ENCODE results near the gene CEP57L1.
"Not testable (repeated sequence)": the region's sequence is repeated elsewhere in the genome, so short reads cannot be mapped to it uniquely, and the experiment has no call there.

The CEP57L1 gene

DNA sequence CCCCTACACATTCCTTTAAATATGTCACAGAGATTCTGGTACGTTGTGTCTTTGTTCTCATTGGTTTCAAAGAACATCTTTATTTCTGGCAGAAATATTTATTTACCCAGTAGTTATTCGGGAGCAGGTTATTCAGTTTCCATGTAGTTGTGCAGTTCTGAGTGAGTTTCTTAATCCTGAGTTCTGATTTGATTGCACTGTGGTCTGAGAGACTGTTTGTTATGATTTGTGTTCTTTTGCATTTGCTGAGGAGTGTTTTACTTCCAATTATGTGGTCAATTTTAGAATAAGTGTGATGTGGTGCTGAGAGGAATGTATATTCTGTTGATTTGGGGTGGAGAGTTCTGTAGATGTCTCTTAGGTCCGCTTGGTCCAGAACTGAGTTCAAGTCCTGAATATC lies 17.4 kb downstream of the CEP57L1 start:
- not testable (repeated sequence) for DNase-seq (ENCODE audit: low read depth)

DNA sequence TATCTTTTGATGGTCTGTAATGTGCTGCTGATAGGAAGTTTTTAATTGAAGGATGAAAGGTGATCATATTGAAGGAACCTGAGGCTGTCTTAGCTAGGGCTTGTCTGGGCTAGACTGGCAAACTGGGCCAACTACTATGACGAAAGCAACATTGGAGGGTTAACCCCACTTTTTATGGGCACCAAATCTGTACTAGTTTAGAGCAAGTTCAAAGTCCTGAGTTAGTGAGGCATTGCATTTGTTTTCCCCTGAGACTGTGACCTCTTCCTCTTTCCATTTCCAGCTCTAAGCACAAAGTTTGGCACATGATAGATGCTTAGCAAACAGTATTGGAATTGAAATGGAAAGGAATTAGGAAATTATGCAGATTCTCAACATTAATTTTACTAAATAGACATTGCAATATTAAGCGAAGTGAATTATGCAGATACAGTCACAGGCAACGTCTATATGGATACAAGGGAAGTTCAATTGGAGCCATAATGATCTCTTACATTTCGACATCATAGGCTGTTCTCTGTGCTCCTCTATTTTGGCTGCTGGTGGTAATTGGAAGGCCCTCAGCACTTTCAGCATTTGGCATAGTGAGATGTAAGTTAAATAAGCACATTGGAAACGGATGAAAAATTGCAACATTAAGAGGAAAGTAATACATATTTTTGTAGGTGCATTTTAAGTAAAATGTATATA lies 22.2 kb downstream of the CEP57L1 start:
- DNase-seq (ENCODE audit: low read depth): no peak

DNA sequence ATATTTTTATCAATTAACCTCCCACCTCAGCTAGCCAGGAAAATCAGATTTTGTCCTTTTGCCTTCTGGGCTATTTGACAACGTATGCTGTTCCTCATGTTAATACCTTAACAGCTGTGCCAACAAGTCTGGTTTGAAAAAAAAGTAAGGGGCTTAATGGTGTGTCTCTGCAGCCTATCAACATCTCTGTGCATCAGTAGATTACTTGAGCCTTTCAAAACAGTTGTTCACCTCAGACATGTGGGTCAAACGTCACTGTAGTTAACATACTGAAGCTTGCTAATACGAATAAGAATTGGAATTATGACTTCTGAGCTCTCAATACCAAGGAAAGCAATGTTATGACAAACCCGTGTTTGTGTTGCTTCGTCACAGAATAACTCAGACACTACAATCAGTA lies 23.0 kb downstream of the CEP57L1 start:
- no peak for DNase-seq (ENCODE audit: low read depth)

DNA sequence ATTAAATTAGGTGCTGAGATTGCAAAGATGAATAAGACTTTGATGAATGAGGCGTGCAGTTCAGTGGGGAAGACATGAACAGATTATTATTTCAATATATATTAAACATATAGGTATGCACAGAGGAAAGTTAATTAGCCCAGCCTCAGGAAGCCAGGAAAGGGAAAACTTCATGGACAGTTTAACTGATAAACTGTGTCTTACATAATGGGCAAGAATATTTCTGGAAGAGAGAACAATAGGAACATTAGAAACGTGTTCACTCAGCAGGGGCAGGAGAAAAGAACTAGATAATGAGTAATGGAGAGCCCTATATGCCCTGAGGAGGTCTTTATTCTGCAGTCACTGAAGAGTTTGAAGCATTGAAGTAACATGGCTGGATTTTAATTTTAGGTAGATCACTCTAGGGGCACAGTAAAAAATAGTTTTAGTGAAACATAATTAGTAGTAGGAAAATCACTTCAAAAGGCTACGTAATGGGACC lies 23.6 kb downstream of the CEP57L1 start:
- no peak for DNase-seq (ENCODE audit: low read depth)

DNA sequence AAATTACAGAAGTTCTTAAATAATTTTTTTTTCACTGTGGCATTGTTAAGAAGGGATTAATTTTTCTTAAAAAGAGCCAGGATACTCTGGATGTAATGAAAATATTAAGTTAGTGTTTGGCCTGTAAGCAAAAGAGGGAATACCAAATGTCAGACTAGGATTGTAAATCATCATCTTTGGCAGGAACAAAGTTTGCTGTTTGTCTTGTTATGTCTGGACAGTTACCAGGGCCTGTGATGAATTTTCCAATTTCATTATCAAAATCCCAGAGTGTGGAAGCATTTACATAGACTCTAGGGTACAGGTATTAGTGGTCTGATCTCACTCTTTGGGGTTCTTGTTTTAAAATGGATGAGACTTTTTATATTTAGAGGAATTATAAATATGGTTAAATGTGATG lies 26.1 kb downstream of the CEP57L1 start:
- no peak for DNase-seq (ENCODE audit: low read depth)

DNA sequence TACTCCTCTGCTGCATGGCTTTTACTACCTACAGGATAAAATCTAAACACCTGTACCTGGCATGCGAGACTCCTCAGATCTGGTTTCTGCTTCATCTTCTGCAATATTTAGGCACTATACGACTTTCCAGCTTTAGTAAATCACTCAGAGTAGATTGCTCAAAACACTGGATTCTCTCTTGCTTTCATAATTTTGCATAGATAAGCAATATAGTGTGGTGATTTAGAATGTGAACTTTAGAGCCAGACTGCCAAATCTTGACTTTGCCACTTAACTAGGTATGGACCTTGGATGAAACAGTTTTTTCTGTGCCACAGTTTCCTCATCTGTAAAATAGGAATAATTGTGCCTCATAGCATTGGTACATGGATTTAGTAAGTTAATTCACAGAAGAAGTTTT lies 28.9 kb downstream of the CEP57L1 start:
- DNase-seq (ENCODE audit: low read depth): no peak

DNA sequence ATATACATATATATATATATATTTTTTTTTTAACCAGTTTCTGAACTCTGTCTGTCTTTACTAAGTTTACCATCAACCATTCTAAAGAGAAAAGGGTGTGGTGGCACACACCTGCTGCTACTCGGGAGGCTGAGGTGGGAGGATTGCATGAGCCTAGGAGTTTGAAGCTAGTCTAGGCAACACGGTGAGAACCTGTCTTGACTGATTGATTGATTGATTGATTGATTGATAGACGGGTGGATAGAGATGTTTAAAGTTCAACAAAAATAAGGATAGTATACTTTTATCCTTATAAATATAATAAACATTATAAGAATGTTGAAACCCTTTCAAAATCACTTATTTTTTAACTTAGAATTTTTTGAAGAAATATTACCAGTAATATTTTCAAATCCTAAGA lies 30.2 kb downstream of the CEP57L1 start:
- DNase-seq (ENCODE audit: low read depth): no peak

DNA sequence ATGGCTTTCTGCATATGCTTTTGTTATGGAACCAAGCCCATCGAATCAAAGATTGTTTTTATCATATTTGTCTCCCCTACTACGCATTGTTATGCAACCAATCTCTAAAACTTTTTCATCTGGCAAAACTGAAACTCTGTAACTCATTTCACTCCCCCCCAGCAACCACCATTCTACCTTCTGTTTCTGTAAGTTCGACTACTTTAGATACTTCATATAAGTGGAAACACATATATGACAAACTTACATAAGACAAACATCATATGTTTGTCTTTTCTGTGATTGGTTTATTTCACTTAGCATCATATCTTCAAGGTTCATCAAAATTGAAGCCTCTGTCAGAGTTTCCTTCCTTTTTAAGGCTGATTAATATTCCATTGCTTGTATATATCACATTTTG lies 34.8 kb downstream of the CEP57L1 start:
- DNase-seq (ENCODE audit: low read depth): no peak

DNA sequence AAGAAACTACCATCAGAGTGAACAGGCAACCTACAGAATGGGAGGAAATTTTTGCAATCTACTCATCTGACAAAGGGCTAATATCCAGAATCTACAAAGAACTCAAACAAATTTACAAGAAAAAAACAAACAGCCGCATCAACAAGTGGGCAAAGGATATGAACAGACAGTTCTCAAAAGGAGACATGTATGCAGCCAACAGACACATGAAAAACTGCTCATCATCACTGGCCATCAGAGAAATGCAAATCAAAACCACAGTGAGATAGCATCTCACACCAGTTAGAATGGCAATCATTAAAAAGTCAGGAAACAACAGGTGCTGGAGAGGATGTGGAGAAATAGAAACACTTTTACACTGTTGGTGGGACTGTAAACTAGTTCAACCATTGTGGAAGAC lies 40.3 kb downstream of the CEP57L1 start:
- not testable (repeated sequence) for DNase-seq (ENCODE audit: low read depth)

DNA sequence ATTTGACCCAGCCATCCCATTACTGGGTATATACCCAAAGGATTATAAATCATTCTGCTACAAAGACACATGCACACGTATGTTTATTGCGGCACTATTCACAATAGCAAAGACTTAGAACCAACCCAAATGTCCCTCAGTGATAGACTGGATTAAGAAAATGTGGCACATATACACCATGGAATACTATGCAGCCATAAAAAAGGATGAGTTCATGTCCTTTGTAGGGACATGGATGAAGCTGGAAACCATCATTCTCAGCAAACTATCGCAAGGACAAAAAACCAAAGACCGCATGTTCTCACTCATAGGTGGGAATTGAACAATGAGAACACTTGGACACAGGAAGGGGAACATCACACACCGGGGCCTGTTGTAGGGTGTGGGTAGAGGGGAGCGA lies 40.7 kb downstream of the CEP57L1 start:
- not testable (repeated sequence) for DNase-seq (ENCODE audit: low read depth)

DNA sequence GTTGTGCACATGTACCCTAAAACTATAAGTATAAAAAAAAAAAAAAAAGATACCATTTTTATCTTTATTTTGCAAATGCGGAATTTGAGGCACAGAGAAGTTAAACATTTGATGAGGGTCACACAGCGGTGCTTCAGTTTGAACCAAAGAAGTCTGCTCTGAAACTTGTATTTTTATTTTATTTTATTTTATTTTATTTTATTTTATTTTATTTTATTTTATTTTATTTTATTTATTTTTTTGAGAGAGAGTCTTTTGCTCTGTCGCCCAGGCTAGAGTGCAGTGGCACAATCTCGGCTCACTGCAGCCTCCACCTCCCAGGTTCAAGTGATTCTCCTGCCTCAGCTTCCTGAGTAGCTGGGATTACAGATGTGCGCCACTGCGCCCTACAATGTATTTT lies 41.2 kb downstream of the CEP57L1 start:
- not testable (repeated sequence) for DNase-seq (ENCODE audit: low read depth)

DNA sequence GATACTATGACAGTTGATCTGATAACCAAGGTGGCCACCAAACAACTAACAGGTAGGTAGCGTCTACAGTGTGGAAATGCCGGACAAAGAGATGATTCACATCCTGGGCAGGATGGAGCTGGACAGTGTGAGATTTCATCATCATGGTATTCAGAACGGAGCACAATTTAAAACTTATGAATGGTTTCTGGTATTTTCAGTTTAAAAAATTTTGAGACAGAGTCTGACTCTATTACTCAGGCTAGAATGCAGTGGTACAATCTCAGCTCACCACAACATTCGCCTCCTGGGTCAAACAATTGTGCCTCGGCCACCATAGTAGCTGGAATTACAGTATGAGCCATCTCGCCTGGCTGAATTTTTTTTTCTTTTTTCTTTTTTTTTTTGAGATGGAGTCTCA lies 43.8 kb downstream of the CEP57L1 start:
- no peak for DNase-seq (ENCODE audit: low read depth)

DNA sequence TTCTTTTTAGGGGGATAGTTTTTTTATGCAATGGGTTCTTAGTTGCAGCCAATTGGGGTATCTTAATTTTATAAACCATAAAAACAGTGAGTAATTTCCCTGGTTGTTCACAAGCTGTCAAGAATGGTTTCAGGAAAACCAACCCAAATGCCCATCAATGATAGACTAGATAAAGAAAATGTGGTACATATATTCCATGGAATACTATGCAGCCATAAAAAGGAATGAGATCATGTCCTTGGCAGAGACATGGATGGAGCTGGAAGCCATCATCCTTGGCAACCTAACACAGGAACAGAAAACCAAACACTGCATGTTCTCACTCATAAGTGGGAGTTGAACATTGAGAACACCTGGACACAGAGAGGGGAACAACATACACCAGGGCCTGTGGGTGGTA lies 46.8 kb downstream of the CEP57L1 start:
- not testable (repeated sequence) for DNase-seq (ENCODE audit: low read depth)

DNA sequence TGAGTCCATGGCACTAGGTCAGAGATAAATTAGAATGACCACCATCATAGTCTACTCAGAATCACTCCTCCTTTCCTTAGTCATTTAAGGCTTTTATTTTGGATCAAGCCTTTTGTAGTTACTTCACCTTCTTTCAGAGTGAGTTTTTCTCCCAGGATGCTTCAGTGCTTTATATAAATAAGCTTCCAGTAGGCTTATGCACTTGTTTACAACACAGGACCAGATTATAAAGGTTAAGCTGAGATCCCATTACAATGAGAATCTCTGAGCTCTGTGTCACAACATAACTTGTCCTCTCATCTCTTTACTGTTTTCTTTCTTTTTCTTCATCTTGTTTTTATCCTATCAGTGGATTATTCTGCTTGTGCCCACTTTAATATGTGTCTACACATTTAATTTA lies 47.9 kb downstream of the CEP57L1 start:
- DNase-seq (ENCODE audit: low read depth): no peak

DNA sequence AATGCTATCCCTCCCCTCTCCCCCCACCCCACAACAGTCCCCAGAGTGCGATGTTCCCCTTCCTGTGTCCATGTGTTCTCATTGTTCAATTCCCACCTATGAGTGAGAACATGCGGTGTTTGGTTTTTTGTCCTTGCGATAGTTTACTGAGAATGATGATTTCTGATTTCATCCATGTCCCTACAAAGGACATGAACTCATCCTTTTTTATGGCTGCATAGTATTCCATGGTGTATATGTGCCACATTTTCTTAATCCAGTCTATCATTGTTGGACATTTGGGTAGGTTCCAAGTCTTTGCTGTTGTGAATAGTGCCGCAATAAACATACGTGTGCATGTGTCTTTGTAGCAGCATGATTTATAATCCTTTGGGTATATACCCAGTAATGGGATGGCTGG lies 52.9 kb downstream of the CEP57L1 start:
- not testable (repeated sequence) for DNase-seq (ENCODE audit: low read depth)

DNA sequence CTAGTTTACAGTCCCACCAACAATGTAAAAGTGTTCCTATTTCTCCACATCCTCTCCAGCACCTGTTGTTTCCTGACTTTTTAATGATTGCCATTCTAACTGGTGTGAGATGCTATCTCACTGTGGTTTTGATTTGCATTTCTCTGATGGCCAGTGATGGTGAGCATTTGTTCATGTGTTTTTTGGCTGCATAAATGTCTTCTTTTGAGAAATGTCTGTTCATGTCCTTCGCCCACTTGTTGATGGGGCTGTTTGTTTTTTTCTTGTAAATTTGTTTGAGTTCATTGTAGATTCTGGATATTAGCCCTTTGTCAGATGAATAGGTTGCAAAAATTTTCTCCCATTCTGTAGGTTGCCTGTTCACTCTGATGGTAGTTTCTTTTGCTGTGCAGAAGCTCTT lies 53.4 kb downstream of the CEP57L1 start:
- DNase-seq (ENCODE audit: low read depth): not testable (repeated sequence)

DNA sequence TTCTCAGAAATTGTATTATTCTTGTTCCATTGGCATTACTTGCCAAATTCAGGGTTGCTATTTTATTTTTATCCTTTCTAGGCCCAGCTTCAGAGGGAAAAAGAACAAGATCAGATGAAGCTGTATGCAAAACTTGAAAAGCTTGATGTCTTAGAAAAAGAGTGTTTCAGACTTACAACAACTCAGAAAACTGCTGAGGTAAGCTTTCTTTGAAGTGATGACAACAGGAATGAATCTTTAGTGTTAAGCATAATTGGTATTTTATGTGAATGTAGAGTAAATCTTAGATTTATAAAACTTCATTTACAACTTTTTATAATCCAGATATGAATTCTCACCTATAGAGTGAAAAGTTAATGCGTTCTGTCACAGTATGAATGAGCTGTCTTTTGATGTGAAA lies 58.4 kb downstream of the CEP57L1 start:
- DNase-seq (ENCODE audit: low read depth): no peak

DNA sequence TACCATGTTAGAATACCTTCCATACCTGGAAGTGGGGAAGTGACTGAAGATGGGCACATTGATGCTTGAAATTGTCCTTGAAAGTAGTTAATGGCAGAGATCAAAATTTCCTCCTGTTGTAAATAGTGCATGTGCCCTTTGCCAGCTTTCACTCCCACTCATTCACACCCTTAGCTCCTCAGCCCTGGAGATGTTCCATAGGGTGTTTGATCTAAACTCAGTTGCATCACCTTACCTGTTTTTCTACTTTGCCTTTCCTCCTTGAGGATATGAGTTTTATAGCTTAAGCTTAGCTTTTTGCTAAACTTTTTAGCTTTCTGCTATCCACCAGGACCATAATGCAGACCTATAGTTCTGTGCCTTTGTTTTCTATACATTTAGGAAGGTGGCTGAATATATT lies 69.0 kb downstream of the CEP57L1 start:
- DNase-seq (ENCODE audit: low read depth): no peak

DNA sequence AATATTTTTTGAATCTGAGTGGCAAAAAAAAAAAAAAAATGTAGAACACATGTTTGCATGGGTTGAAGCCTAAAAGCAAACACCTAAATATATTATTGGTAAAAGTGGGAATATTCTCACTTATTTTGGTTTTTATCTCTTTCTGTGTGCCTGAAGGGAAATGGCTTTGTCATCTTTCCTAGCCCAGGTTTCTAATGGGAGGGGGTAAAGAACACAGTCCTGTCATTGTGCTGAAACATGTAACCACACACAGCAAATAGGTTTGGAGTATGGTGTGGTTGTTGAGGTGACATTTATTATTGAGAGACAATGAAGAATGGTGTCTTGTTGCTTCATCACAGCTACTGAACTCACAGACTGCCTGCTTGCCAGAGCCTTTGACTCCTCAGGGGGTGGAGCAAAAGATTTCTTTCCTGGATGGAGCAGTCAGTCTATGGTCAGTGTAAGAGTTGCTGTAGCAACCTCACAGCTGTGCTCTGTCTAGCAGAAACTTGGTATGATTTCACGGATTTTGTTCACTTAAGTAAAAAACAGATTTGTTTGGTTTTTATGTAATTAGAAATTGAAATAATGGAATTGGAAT lies 70.2 kb downstream of the CEP57L1 start:
- DNase-seq (ENCODE audit: low read depth): no peak

DNA sequence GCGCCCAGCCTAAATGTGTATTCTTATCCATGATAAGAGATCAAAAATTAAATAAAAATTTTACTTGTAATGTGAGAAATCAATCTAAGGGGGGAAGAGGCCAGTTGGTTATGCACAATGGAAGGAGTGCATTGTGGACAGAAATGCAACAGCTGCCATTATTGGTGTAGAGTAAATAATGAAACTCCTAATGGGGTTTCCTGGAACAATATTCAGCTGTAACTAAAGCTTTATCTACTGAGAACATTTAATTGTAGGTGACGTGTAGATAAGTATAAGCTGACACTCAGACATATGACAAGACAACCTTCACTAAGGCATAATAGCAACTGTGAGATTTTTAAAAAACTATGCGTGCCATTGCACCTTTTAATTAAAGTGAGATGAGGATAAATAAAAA lies 71.4 kb downstream of the CEP57L1 start:
- DNase-seq (ENCODE audit: low read depth): no peak

DNA sequence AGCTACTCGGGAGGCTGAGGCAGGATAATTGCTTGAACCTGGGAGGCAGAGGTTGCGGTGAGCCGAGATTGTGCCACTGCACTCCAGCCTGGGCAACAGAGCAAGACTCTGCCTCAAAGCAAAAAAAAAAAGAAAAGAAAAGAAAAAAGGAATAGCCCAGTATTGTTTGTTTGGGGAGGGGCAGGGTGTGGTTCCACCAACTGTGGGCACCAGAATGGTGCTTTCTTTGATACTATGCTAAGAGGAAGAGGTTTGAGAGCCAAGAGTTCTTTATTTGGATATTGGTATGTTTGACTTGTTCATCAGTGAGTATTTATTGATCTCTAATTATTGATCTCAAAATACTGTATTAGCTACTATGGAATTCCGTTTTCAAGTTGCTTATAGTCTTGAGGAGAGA lies 72.3 kb downstream of the CEP57L1 start:
- DNase-seq (ENCODE audit: low read depth): no peak

DNA sequence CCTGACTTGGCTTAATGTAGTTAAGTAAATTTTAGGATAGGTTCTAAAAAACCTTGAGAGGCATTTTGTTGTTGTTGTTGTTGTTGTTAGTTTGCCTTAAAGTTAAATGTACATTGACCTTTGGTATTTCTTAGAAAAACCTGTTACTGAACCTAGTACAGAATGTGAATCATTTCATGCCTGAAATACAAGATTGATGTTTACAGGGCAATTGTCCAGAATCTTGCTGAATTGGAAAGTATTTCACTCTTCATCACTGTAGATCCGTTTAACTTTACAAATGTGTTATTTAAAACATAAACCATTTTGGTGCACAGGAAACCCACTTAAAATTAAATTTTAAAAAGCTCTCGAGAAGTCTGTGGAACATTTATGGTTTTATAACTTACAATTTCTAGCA lies 75.0 kb downstream of the CEP57L1 start:
- DNase-seq (ENCODE audit: low read depth): no peak

DNA sequence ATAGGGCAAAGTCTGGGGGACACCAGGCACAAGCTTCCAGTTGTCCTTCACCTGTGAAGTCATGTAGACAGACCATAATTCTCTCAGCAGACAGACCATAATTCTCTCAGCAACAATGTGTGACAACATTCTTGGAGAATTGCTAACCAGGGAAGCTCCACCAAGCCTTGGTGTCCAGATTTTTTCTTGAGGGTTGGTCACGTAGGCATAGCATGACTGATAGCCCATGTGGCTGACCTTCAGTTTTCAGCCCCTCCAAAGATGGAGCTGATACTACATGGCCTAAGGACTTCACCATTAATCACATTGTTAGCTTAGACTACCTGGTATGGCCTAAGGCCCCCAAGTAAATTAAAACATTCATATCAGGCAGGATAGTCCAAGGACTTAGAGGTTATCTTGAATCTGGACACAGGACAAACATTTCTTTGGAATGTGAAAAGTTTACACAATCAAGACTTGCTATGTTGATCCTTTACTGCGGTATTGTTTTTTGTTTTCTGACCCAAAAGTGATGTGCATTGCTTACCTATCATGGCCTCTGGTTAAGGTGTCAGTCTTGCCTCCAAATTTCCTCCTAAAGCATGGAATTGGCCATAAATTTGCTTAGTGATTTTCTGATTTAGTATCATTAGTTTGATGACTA lies 76.9 kb downstream of the CEP57L1 start:
- DNase-seq (ENCODE audit: low read depth): no peak

DNA sequence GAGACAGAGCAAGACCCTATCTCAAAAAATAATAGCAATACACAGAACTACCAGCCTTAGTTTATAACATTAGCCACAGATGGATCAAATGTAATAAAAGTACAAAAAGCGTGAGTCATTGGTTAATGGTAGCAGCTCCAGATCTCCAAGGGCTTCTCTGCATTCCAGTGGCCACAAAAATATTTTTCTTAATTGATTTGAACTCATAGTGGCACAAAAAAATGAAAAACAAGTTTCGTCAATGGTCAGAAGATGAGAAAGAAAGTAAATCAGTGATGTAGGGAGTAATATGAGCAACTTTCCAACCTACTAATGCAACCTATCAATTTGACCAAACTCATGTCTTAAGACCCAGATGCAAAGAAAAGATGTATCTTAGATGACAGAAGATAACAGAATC lies 79.6 kb downstream of the CEP57L1 start:
- peak; percentile 50 for DNase-seq (ENCODE audit: low read depth)
